GM18499 (cell line): ENCODE results near the gene KRT32.

Experiments used
- ATAC-seq: cut with Tn5 transposase; IDR thresholded peaks from one replicate; pipeline ENCODE4 v1.9.1; 2021; ENCODE audit warnings: moderate number of reproducible peaks; ENCODE audit not compliant: insufficient read depth, unreplicated experiment

KRT32 gene

GRCh38 chr17:41468346-41468745 lies 1.2 kb upstream of the KRT32 start:
- no peak for ATAC-seq

GRCh38 chr17:41467561-41467960 lies 375 bp upstream of the KRT32 start:
- ATAC-seq, result no peak

GRCh38 chr17:41464682-41465081 lies 2.5 kb downstream of the KRT32 start:
- ATAC-seq, result no peak

GRCh38 chr17:41464173-41464572 lies 3.0 kb downstream of the KRT32 start:
- ATAC-seq, result no peak

GRCh38 chr17:41463746-41464145 lies 3.4 kb downstream of the KRT32 start:
- no peak for ATAC-seq

- no peak for ATAC-seq
Observed at GRCh38 chr17:41462705-41463104, 4.5 kb downstream of the KRT32 start.

GRCh38 chr17:41457676-41458075 lies 9.5 kb downstream of the KRT32 start:
- ATAC-seq, result no peak

- ATAC-seq, result no peak
Observed at GRCh38 chr17:41456204-41456603, 11.0 kb downstream of the KRT32 start.

GRCh38 chr17:41455236-41455635 lies 11.9 kb downstream of the KRT32 start:
- no peak for ATAC-seq

GRCh38 chr17:41453066-41453465 lies 14.1 kb downstream of the KRT32 start:
- no peak for ATAC-seq

- ATAC-seq, result no peak
Observed at GRCh38 chr17:41452281-41452680, 14.9 kb downstream of the KRT32 start.

GRCh38 chr17:41451154-41451728 lies 15.9 kb downstream of the KRT32 start:
- no peak for ATAC-seq

- ATAC-seq, result no peak
Observed at GRCh38 chr17:41449008-41449407, 18.2 kb downstream of the KRT32 start.

GRCh38 chr17:41448506-41448905 lies 18.7 kb downstream of the KRT32 start:
- no peak for ATAC-seq

GRCh38 chr17:41446806-41447205 lies 20.4 kb downstream of the KRT32 start:
- ATAC-seq, result no peak

- no peak for ATAC-seq
Observed at GRCh38 chr17:41444640-41445039, 22.5 kb downstream of the KRT32 start.

GRCh38 chr17:41444186-41444585 lies 23.0 kb downstream of the KRT32 start:
- ATAC-seq, result no peak

- ATAC-seq, result no peak
Observed at GRCh38 chr17:41442739-41443138, 24.4 kb downstream of the KRT32 start.

GRCh38 chr17:41440531-41441033 lies 26.6 kb downstream of the KRT32 start, which contains the start of gene KRT38:
Gene KRT38, minus strand, starts transcription at chr17:41440983. Its CDS starts 62 bp downstream, at chr17:41440921.
- ATAC-seq, result no peak

- ATAC-seq, result no peak
Observed at GRCh38 chr17:41439375-41439774, 27.8 kb downstream of the KRT32 start.

GRCh38 chr17:41437769-41438168 lies 29.4 kb downstream of the KRT32 start:
- ATAC-seq, result no peak

- no peak for ATAC-seq
Observed at GRCh38 chr17:41437254-41437653, 29.9 kb downstream of the KRT32 start.
